G401 (cell line): ENCODE measurements around the gene ABCD3. TPM values are rescaled to one million over a fixed set of nuclear protein-coding genes. Genes with fewer than 3 reads are reported as not detected.

Experiments used
- DNase-seq: peaks from one replicate; pipeline ENCODE4 v3.0.0-alpha.2; 2015; ENCODE audit warnings: low spot score
- in situ Hi-C: cut with HindIII; loops from 2 replicates; pipeline ENCODE4 v1.10.0; 2016; ENCODE audit warnings: low sequenced_read_pairs, mixed read lengths
- total RNA-seq: library from RNA; depleted of rRNA; stranded (reverse); fragments of >200 nt; shearing (Covaris generic); gene quantifications from 2 replicates; pipeline ENCODE4 v1.2.3, GENCODE V29; 2014

ABCD3 gene
- total RNA-seq, 1 experiment from 2014 or later, result 23.6 TPM

DNA sequence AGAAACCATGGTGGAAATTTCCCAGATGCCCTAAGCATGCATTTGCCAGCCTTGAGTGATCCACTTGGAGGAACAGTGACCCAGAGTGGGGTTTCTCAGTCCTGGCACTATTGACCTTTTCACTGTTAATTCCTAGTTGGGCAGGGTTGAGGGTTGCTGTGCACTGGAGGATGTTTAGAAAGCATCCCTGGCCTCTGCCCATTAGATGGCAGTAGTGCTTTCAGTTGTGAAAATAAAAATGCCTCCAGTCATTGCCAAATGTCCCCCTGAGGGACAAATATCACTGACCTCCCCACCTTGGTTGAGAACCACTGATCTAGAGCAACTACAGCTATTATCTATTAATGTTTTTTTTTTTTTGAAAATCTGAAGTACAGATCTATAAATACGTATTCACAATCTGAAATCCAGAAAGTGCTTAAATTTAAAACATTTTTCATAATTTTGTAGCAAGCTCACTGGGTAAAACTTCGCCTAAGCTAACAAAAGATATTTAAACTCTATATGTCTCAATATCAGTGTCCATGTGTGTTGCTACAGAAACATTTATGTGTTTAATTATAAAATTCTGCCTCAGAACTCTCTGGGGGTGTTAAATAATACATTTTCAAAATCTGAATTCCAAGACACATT lies 96.0 kb downstream of the ABCD3 start:
- peak; percentile 32 for DNase-seq
- in situ Hi-C loops, result no loop called here

DNA sequence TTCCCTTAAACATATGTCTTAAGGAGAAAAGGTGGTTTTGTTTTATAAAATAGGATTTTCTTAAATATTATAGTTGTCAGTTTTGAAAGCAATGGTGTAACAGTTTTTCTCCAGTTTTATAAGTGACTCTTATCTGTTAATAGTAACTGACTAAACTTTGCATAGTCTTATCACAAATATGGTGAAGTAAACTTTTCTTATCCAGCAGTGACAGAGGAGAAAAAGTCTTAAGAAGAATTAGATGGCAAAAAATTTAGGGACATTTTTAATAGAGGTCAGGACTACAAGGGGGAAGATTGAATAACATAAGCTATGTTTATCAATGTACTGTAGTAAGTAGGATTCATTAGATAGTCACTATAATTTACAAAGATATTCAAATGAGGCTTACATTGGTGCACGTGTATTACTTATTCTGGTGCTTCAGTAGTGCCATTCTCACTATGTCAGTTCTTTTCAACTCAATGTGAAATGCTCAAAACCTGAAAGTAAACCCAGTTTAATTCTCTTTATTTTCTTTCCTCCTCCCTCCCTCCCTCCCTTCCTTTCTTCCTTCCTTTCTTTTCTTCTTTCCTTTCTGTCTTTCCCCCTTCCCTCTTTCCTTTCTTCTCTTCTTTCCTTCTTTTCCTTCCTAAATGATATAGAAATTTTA lies 97.2 kb downstream of the ABCD3 start:
- in situ Hi-C loops, result no loop called here
- DNase-seq, result no peak

DNA sequence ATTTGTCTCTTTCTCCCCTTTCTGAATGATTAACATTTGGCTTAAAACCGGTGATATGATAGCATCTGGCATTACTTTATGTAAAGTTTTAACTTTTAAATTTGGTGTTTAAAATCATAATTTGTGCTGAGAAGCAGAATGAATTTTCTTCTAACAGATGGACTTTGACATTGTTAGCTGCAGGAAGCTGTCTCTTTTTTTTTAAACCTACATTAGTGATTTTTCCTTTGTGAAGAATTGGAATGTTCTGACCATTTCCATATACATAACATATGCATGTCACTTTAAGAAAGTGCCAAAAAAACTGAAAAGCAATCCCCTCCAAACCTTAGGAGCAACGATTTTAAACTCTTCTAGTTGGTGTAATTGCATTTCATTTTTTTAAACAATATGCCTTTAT lies 101.2 kb downstream of the ABCD3 start:
- DNase-seq, result no peak
- in situ Hi-C loops, result no loop called here

DNA sequence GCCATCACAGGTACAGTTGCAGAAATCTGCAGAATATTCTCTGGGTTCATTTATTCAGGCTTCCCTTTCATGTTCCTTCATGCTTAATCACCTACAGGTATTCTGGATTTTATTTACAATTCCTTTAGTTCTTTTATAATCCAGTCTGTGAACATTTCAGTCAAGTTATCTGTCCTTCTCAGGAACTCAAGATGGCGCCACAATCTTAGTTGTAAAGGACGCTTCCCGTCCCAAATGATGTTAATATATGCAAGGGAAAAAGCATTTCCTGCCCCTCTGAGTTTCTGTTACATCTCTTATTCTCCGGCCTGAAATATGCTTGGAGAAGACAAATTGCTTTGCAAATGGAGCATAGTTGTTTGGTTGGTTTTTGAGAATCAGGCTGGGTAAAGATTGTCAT lies 104.1 kb downstream of the ABCD3 start:
- peak; percentile 24 for DNase-seq
- in situ Hi-C loops, result no loop called here

DNA sequence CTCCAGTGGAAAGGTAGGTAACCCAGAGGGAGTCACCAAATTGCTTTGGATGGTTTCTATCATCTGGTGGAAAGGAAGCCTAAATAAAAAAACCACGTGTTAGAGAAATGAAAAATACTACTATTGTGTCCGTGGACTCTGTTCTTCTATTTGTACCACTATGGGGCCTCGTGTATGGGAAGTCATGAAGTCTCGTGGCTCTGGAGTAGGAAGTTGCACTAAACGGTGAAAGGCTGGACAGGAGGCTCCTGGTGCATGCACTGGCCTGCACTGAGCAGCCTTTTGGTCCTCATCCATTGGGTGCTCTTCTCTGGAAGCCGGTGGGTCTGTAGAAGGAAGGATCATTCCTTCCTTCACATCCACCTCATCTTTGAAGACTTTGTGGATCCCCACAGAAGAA lies 106.3 kb downstream of the ABCD3 start:
- in situ Hi-C loops, result no loop called here
- DNase-seq, result no peak

DNA sequence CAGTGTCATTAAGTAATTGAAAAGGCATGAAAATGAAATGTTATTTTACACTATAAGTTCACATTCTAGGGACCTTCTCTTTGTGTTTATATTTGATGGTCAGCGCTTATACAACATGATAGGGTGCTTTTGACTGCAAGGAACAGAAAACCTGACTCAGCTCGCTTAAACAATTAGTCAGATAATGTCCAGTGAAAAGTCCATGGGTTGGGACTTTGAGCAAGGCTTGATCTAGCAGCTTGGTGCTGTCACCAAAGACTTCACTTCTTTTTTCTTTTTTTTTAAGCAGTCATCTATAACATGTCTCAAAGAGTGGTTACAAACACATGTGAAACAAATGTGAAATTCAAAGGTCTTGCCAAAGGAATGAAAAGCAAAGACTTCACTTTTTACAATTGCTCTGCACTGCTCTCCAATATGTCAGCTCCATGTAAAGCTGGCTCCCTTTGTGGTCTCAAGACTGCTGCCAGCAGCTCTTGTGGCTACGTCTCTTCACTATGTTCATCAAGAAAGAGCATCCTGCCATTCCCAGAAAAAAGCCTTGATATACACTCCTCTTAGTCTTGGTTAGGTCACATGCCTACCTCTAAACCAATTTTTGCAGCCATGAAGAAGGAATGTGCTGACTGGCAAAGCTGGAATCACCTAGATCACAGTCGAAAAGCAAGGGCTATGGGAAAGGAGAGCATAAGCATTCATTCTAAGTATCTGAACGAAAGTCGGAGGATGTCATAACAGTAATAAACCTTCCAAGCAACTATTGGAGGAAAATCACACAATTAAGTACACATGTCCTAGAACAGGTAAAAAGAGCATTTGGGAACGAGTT lies 108.2 kb downstream of the ABCD3 start:
- in situ Hi-C loops, result no loop called here

DNA sequence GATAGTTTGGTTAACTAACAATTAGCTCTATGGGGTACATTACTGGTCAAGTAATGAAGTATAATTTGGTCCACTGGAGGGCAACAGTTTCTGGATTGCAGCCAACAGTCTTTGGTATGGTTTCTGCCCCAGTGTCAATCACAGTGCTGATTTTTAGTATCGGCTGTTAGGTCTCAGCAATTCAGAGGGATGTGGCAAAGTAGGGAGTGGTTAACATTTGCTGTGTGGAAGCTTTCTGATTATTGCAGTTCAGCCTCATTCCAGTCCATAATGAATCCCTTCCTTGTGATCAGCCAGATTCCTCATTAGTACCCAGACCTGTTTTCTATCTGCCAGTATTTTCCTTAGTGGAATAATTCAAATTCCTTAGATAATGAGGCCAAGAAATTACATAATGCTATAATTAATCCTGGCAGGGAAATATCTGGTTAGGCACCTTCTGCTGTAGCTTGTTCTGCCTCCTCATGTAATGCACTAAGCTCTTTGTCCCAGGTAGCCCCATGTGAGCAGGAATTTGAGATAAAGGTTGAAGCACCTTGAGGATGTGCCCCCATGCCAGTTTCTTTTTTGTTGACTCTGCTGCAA lies 109.3 kb downstream of the ABCD3 start:
- in situ Hi-C loops, result no loop called here

More for the DNA sequence above, 108.2 kb downstream of the ABCD3 start:
- DNase-seq, result no peak

DNA sequence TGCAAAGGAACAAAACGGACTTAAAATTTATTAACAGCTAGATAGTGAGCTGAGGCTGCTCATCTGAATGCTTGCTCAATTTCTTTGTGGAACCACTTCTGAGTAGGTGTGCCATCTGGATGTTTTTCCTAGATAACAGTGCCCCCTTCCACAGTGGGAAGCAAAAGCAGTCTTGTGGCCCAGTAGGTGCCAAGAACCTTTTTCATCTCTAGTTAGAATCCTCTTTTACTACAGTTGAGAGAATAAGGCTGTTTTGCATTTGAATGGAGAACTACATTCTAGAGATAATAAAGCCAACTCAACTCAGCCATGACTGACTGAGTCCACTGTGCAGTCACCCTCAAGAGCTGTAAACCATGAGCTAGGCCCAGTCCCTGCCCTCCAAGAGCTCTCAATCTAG lies 110.1 kb downstream of the ABCD3 start:
- peak; percentile 27 for DNase-seq
- in situ Hi-C loops, result no loop called here

More for the DNA sequence above, 109.3 kb downstream of the ABCD3 start:
- peak; percentile 55 for DNase-seq

DNA sequence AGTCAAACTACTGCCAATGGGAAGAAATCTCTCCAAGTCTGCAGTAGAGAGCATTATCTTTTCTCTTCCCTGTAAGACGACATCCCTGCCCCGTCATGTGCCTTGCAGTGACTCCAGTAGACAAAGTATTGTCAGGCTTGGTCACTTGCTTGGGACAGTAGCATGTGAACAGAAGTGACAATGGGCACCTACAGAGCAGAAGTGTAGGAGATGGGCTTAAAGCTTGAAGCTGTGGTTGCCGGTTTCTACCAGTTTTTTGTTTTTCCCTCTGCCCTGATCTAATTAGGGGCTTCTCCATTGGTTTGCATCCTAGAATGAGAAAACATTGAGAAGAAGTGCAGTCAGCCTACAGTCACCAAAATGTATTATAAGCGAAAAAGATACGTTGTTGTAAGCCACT lies 110.6 kb downstream of the ABCD3 start:
- in situ Hi-C loops, result no loop called here
- DNase-seq, result no peak

DNA sequence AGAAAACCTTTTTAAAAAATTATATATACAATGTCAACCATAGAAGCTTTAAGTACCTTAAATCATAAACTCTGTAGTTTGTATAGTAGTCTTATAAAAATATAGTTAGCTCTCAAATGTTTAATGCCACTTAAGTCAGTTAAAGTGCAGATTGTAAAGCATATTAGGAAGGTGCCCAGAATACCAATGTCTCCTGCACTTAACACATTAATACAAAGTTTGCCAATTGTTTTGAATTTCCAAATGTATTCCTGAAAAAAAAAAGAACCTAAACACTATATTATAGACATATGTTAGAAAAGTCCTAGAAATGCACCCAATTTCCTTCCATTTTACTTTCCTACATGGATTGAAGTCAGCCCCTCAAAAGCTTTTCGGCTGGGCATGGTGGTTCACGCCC lies 111.2 kb downstream of the ABCD3 start:
- DNase-seq, result no peak
- in situ Hi-C loops, result no loop called here

DNA sequence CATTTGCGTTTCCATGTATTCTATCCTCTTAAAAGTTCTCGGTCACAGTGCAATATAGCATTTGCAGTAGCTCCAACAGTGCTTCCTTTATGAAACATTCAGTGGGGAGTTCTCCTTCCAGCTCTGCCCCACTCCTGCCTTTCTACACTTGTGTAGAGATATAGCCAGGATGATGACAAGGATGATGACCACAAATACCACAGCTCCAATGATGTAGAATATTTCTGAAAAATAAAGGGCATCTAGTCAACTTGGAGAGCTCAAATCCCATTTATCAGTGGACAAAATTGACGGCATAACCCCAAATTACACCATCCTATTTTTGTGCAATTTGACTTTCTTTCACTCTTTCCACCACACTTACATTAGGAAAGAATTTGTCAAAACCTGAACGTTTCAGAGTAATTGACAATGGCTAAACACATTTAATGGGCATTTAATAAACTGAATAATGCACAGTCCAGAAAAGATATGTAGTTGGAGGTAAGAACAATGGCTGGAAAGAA lies 112.2 kb downstream of the ABCD3 start:
- DNase-seq, result no peak
- in situ Hi-C loops, result no loop called here

DNA sequence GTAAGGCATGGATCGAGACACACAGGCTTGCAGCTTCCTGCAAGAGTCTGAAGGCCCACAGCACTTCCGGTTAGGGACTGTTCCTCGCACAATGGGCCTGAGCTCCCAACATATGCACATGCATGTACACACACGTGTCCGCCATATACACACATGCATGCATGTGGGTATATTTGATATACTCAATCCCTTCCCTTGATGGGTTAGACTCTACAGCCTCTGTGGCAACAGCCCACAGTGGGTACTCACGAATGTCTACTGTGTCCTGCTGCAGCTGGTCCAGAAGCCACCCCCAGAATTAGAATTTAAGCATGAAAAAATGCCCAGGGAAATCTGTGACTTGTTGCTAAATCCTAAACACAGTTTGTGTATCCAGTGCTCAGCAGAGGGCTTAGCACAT lies 113.5 kb downstream of the ABCD3 start:
- no peak for DNase-seq

DNA sequence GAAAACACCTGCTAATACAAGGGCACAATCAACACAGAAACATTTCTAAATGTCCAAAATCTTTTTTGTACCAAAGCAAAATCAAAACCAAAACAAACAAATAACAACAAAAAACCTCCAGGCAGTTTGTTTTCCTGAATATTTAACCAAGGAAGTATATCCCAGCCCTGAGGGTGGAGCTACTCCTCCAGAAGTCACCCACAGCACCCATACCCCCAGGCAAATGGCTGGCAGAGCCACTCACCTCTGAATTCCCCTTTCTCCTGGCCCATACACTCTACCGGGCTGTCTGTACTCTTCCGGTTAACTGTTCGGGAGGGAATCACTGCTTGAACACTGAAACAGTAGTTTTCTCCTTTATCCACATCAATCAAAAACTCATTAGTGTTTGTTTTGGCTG lies 113.9 kb downstream of the ABCD3 start:
- in situ Hi-C loops, result no loop called here

More for the DNA sequence above, 113.5 kb downstream of the ABCD3 start:
- in situ Hi-C loops, result no loop called here

DNA sequence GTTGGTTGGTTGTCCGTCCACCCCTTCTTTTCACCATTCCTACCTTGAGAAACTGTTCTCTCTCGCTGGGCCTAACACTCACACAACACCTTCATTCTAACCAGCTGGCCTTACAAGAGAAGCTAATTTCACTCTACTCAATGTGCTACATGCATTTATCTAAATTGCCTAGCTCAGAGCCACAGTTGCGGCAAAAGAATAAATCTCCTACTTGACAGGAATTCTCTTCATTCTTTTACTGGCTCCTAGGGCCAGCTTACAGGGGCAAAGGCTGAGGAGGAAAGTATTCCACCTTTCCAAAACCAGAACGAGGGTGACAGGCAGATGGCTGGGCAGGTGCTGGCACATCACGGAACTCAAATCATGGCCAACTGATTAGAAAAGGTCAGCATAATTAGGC lies 116.9 kb downstream of the ABCD3 start:
- in situ Hi-C loops, result no loop called here
- no peak for DNase-seq

More for the DNA sequence above, 113.9 kb downstream of the ABCD3 start:
- DNase-seq, result no peak

DNA sequence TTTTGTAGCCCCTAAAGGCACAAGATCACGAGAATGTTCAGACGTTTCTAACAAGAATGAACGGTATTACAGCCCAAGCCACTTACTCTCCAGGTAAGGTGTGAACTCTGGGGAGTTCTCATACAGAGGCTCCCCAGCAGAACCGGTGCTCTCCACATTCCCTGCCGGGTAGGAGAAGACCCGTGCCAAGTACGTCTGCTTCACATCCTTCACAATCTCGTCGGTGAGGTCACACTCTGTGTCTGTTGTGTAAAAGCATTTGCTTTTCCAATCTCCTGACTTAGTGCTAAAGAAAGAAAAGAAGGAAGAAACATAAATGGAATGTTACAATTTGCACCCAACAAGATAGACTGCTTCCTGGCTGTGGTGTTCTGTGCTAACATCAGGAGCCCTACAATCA lies 117.7 kb downstream of the ABCD3 start:
- DNase-seq, result no peak
- in situ Hi-C loops, result no loop called here

DNA sequence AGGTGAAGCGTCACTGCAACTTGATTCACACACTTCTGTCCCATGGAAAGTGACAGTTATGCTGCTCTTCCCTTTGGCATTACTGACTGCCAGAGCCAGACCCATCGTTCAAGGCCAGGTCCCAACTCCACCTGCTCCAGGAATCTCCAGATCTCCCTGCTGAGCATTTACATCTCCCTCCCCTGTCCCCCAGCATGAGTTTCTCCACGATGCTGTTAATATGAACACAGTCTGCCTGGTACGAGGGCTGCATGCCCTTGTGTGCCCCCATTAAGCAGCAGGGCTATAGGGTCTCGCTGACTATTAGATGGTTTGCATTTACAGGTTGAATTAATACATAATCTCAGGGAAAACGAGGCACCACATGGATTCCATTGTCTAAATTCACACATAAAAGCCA lies 119.1 kb downstream of the ABCD3 start:
- in situ Hi-C loops, result no loop called here
- no peak for DNase-seq

DNA sequence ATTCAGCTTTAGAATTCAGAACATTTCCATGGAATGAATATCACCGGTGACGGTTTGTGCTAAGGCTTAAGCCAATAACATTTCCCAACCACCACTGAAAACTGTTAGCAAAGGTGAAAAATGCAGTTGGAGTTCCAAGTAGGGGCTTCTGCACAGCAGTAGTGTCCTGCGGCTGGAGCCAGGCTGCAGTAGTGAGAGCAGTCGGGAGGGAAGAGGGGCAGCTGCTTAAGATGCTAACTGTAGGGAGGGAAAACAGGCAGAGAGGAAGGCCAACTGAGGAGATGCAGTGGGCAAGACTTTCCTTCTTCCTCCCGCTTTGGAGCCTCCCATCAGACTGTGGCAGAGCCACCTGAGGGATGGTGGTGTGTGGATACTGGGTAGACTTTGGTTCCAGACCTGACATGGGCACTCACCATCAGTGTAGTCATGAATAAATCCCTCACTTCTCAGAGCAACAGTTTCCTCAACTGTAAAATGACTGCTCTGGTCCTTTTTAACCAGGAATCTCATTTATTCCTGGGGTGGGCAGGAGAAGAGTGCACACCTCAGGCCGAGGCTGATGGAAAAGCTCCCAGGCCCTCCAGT lies 120.1 kb downstream of the ABCD3 start:
- in situ Hi-C loops, result no loop called here

DNA sequence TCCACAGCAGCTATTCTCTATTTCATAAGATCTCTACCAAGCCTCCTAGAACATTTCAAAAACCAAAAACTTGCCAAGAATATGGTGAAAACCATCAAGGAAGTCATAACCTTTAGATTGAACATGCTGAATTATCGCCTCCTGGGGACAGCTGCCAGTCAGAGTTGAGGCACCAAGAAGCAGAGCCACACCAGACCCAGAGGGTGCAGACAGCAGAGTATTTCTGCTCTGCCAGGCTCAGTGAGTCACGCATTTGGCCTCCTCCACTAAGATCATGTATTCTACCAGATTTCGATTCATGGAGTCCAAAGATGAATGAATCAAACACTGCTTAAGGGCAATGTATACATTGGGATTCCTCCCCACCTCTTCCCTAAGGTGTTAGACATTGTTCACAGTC lies 121.3 kb downstream of the ABCD3 start:
- in situ Hi-C loops, result no loop called here
- DNase-seq, result no peak

More for the DNA sequence above, 120.1 kb downstream of the ABCD3 start:
- DNase-seq, result no peak

DNA sequence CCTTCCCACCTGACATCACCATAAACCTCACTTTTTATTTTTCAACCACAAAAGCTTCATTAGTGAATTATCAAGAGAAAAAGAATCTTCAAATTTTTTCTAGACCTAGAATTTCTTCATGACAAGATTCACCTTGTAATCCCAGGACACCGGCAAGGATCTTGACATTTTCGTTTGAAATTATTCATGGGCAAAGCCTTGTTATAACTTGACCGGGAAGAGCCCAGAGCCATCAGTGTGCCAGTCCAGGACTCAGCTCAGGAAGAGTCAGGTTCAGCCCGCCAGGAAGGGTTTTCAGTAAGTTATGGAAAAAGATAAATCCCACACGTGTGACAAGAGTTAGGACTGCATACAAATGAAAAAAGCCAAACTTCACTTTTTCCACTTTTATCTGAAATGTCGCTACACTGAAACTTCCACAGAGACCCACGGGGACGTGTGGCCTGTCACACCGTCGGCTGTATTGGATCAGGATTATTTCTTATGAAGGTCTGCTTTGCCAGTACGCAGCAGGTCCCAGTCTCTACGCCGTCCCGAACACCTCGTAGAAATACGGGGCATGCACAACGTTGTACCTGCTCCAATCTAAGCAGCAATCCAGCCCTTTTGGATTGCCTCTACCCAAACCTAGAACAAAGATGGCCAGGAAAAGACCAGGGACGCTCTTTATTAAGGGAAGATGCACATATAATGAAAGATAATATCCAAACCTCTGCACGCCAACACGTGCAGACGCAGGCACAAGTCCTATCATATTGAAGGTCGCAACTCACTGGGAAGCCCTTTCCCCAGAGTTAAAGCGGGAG lies 122.5 kb downstream of the ABCD3 start:
- in situ Hi-C loops, result no loop called here
- no peak for DNase-seq
